ENCODE results near the gene POU2F3.

DNA sequence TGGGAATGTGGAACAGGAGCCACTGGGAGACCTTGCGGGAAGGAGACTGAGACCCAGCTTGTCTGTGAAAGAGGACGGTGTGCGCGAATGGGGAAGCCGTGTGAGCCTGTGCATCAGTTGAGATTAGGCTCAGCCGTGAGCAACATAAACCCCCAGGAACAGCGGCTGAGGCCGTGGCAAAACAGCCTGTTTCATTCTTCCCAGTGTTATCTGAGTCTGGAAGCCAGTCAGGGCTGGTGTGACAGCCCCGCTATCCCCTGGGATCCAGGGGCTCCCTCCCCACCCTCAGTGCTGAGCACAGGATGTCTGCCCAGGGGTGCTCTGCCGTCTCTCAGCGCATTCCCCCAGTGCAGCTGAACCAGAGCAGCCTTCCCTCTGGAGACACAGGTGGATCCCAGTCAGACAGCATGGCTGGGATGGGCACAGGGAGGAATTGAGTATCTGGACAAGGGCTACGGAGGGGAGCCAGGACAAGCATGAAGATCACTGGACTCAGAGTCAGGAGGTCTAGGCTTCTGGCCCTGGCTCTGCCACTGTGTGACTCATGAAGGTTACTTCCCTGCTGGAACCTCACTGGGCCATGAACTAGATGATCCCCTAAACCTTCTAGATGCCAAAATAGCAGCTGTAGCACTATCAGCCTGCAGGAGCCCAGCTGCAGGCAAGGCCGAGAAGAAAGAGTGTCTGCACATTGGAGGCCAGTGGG lies 20.6 kb upstream of the POU2F3 start:
- TF ChIP-seq, protein P1, sequence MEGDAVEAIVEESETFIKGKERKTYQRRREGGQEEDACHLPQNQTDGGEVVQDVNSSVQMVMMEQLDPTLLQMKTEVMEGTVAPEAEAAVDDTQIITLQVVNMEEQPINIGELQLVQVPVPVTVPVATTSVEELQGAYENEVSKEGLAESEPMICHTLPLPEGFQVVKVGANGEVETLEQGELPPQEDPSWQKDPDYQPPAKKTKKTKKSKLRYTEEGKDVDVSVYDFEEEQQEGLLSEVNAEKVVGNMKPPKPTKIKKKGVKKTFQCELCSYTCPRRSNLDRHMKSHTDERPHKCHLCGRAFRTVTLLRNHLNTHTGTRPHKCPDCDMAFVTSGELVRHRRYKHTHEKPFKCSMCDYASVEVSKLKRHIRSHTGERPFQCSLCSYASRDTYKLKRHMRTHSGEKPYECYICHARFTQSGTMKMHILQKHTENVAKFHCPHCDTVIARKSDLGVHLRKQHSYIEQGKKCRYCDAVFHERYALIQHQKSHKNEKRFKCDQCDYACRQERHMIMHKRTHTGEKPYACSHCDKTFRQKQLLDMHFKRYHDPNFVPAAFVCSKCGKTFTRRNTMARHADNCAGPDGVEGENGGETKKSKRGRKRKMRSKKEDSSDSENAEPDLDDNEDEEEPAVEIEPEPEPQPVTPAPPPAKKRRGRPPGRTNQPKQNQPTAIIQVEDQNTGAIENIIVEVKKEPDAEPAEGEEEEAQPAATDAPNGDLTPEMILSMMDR (IDR thresholded peaks at IDR 0.05), result no peak
- TF ChIP-seq EP300 (IDR thresholded peaks at IDR 0.05) (no peak), POLR2A (IDR thresholded peaks at IDR 0.05) (no peak), POLR2AphosphoS5 (IDR thresholded peaks at IDR 0.05) (no peak)
